PFSK-1 (cell line): ENCODE measurements around the gene LRCH4.

ENCODE experiments used
- POLR2AphosphoS5 ChIP-seq: IDR thresholded peaks from 2 replicates; pipeline ENCODE4 v1.6.1; 2012; ENCODE audit warnings: low read depth, mild to moderate bottlenecking, control low read depth, low read length, moderate library complexity
- SIN3A ChIP-seq: IDR thresholded peaks from 2 replicates; pipeline ENCODE4 v1.6.1; 2012; ENCODE audit warnings: mild to moderate bottlenecking, low read length, moderate library complexity, borderline replicate concordance; ENCODE audit not compliant: insufficient read depth
- TAF1 ChIP-seq: IDR thresholded peaks from 2 replicates; pipeline ENCODE4 v1.6.1; 2012; ENCODE audit warnings: low read length, control low read depth, borderline replicate concordance; ENCODE audit not compliant: insufficient read depth
- TF ChIP-seq, protein P1 (sequence below), 2 experiments: IDR thresholded peaks; 2 replicates each; pipeline versions ENCODE4 v1.6.1 to v1.8.0; 2011 to 2012; ENCODE audit warnings: low read depth in 2 of 2, low read length in 2 of 2, control low read depth in 1 of 2, inconsistent platforms in 1 of 2, mild to moderate bottlenecking in 1 of 2, moderate library complexity in 1 of 2; ENCODE audit not compliant: insufficient read depth in 1 of 2

DNA sequence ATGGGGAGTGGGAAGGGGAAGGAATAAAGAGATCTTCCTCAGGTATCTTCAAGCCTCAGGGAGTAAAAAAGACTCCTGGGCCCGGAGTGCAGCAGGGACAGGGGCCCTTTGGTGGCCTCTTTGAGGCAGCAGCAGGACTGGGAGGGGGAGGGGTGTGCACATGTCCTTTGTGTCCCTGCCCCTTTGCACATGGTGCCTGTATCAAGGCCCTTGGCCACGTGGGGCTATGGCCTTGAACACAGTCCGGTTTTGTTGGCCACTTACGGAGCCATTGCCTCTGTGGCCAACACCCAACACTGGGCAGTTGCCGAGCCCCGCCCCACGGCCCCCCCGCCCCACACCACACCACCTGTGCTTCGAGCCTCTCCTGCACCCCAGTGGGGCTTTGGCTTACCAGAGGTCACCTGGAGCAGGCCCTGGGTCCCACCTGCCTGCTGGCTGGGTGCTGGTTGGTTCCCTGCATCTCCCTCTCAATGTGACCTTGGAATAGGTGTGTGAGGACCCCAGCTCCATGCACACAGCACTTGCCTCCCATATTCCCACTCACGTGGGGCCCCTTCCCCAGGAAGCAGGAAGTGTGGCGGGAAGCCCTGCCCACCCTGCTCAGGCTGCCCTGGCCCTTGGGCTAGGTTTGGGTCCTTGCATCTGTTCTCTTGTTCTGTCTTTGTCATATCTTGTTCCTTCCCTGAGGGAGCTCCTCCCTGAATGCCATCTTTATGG lies 17.6 kb downstream of the LRCH4 start:
- TF ChIP-seq, protein P1, sequence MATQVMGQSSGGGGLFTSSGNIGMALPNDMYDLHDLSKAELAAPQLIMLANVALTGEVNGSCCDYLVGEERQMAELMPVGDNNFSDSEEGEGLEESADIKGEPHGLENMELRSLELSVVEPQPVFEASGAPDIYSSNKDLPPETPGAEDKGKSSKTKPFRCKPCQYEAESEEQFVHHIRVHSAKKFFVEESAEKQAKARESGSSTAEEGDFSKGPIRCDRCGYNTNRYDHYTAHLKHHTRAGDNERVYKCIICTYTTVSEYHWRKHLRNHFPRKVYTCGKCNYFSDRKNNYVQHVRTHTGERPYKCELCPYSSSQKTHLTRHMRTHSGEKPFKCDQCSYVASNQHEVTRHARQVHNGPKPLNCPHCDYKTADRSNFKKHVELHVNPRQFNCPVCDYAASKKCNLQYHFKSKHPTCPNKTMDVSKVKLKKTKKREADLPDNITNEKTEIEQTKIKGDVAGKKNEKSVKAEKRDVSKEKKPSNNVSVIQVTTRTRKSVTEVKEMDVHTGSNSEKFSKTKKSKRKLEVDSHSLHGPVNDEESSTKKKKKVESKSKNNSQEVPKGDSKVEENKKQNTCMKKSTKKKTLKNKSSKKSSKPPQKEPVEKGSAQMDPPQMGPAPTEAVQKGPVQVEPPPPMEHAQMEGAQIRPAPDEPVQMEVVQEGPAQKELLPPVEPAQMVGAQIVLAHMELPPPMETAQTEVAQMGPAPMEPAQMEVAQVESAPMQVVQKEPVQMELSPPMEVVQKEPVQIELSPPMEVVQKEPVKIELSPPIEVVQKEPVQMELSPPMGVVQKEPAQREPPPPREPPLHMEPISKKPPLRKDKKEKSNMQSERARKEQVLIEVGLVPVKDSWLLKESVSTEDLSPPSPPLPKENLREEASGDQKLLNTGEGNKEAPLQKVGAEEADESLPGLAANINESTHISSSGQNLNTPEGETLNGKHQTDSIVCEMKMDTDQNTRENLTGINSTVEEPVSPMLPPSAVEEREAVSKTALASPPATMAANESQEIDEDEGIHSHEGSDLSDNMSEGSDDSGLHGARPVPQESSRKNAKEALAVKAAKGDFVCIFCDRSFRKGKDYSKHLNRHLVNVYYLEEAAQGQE (IDR thresholded peaks at IDR 0.05; ENCODE audit: insufficient read depth in 1 of 2, low read depth in 2 of 2, low read length in 2 of 2), result no peak
- no peak for TF ChIP-seq POLR2AphosphoS5
- no peak for TF ChIP-seq SIN3A
- no peak for TF ChIP-seq TAF1
